Epithelial cell of proximal tubule (primary cell): ENCODE results near the gene ADCK1. TPM values are rescaled to one million over a fixed set of nuclear protein-coding genes. Genes with fewer than 3 reads are reported as not detected.
A peak's percentile ranks its signal among the peaks of the same experiment; 100 is the strongest.

Experiments used
- DNase-seq: peaks from one replicate; pipeline ENCODE4 v3.0.0-alpha.2; 2011; ENCODE audit warnings: low read depth
- H3K4me3 ChIP-seq: 2 replicates; pipeline ENCODE4 v1.5.1; 2011; ENCODE audit warnings: low read depth, mild to moderate bottlenecking, low read length
- total RNA-seq: library from RNA; depleted of rRNA; stranded (reverse); fragments of >200 nt; gene quantifications from 2 replicates; pipeline ENCODE4 v1.2.3, GENCODE V29; 2015
- TF ChIP-seq, protein P1 (sequence below): conservative IDR thresholded peaks from 2 replicates; pipeline ENCODE4 v1.5.1; 2012; ENCODE audit warnings: low read depth, mild to moderate bottlenecking, low read length

ADCK1 gene
- total RNA-seq, 1 donor from 2014 or later: 4.3 TPM

DNA sequence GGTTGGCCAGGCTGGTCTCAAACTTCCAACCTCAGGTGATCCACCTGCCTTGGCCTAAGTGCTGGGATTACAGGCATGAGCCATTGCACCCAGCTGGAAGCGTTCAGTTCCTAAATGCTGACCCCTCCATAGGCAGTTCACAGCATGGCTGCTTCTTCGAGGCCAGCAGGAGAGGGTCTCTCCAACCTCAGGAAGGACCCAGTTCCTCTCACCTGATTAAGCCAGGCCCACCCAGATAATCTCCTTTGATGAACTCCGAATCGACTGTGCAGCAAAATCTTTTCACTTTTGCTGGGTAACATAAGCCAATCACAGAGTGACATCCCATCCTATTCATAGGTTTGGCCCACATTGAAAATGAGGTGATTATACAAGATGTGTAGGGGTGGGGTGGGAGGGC is 165.1 kb downstream of the ADCK1 start:
- H3K4me3 ChIP-seq: no peak overlapping the region
- no peak for DNase-seq
- TF ChIP-seq, protein P1, sequence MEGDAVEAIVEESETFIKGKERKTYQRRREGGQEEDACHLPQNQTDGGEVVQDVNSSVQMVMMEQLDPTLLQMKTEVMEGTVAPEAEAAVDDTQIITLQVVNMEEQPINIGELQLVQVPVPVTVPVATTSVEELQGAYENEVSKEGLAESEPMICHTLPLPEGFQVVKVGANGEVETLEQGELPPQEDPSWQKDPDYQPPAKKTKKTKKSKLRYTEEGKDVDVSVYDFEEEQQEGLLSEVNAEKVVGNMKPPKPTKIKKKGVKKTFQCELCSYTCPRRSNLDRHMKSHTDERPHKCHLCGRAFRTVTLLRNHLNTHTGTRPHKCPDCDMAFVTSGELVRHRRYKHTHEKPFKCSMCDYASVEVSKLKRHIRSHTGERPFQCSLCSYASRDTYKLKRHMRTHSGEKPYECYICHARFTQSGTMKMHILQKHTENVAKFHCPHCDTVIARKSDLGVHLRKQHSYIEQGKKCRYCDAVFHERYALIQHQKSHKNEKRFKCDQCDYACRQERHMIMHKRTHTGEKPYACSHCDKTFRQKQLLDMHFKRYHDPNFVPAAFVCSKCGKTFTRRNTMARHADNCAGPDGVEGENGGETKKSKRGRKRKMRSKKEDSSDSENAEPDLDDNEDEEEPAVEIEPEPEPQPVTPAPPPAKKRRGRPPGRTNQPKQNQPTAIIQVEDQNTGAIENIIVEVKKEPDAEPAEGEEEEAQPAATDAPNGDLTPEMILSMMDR: no peak

DNA sequence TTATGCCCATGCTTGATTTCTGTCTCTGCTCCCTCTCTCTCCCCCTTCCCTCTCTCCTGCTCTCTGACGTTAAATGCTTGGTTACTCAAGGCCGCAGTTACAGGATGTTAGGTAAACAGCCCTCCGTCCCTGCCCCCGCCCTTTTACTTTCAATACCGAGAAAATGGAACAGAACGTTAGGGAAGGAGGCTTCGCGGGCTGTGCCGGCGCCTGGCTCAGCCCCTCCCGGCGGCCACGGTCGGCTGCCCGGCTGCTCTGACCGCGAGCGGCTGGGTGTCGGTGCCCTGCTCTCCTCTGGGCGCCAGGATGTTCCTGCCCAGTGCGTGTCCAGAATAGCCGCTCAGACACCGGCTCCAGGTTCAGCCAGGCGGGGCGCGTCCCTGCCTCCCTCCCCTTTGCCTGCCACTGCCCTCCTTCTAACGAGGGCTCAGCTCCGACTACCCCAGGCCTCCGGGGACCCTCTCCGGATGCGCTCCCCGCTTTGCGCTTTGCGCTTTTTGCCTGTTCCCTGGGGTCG is 166.1 kb downstream of the ADCK1 start:
- peak; percentile 78 for DNase-seq
- peak overlapping the region; percentile 38 for H3K4me3 ChIP-seq
- TF ChIP-seq, protein P1: peak; percentile 2

DNA sequence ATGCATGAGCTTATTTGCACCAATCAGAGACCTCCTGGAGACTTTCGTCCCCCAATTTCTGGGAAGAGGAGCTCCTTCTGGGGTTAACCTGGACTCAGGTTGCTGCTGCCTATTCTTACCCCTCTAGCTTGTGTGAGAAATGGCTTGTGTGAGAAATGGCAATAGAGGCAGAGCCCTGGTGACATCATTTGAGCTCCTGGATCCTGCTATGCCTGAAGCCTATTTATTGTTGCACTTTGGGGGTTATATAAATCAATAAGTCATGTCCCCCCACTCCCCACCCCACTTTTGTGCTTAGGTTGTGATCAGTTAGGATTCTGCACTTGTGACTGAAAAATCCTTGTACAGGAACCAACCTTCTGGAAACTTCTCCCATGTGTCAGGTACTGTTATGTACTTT is 167.2 kb downstream of the ADCK1 start:
- TF ChIP-seq, protein P1: no peak
- H3K4me3 ChIP-seq: no peak overlapping the region
- DNase-seq: no peak

DNA sequence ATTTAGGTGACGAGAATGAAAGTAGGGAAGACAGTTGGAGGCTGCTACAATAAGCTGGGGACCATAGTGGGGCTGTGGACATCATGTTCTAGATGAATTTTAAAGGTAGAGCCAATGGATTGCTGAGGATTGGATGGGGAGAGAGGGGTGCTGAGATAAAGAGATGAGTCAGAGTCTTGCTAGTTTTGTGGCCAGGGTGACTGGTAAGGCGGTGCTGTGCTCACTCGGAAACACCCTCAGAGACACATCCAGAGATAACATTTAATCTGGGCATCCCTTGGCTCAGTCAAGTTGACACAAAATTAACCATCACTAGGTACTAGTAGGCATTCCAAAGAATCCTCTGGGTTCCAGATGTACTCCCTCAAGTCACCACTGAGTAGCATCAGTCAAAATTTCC is 170.7 kb downstream of the ADCK1 start:
- no peak overlapping the region for H3K4me3 ChIP-seq
- DNase-seq: no peak
- TF ChIP-seq, protein P1: no peak

DNA sequence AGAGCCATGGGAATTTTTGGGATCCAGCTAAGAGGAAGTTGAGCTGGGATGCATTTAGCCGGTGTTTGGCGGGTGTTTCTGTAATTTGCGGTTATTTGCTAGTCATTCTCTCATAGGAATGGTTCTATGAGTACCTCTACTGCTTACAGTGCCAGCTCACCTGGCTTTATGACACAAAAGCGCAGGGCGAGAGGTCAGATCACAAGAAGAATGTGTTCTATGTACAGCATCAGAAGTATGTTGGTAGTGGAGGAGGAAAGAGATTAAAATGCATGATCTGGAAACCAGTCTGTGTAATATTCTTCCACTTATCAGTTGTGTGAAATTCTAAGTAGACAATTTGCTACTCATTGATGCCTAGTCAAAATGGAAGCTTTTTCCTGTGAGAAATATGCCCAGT is 173.3 kb downstream of the ADCK1 start:
- TF ChIP-seq, protein P1: no peak
- H3K4me3 ChIP-seq: no peak overlapping the region
- DNase-seq: no peak

DNA sequence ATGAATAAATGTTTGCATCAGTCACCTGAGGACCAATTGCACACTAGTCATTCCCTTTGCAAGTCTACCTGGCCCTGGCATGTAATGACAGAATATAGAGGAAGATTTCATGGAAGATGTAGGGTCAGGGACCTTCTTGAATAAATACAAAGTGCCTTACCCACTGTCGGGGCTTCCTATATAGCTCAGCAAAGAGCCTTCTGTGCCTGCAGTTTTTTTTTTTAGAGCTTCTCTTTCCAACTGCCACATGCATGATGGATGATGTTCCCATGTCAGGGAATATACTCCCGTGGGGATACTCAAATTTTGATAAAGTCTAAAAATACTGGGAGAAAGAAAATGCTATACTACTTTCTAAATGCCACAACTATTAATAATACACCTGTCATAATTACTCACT is 176.7 kb downstream of the ADCK1 start:
- H3K4me3 ChIP-seq: no peak overlapping the region
- TF ChIP-seq, protein P1: no peak
- no peak for DNase-seq

DNA sequence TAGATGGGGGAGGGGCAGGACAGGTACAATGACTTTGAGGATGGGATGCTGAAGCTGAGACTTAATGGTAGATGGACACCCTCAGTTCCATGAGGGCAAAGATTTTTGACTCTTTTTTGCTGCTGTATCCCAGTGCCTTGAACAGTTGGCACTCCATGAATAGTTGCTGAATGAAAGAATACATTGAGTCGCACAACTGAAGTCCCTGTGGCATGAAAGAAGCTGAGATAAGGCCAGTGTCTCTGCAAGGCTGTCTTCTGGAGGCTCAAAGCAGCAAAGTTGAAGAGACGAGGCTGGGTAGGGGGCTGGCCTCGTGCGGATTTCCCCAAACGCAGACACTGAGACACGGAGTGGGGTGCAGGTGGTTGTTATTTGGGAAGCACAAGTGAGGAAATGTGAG is 179.3 kb downstream of the ADCK1 start:
- no peak for DNase-seq
- TF ChIP-seq, protein P1: no peak
- H3K4me3 ChIP-seq: no peak overlapping the region
